Right ventricle myocardium superior (tissue), 1 donor: ENCODE results near the gene CCDC157. TPM values are rescaled to one million over a fixed set of nuclear protein-coding genes. Genes with fewer than 3 reads are reported as not detected.

Experiments used
- ATAC-seq: fragments of 200-7000 bp; cut with Tn5 transposase; one replicate; pipeline ENCODE4 v1.9.1; 2020; ENCODE audit warnings: mild to moderate bottlenecking; ENCODE audit not compliant: poor library complexity
- DNase-seq: peaks from one replicate; pipeline ENCODE4 v3.0.0-alpha.2; 2020
- intact Hi-C: fragments of 100-400 bp; cut with DNase I; formaldehyde crosslinking; loops from one replicate; pipeline ENCODE4 v1.11.2; 2022
- total RNA-seq: library from RNA; stranded (reverse); fragmentation: NEBNext Ultra II Directional; extraction: Animal tissue kit (Norgen Biotek cat#: 25700); gene quantifications from one replicate; pipeline ENCODE4 v1.2.1, GENCODE V29; 2021
- donor health status: DM: no; HTN: yes; CAD: no; lungs with severe emphysema.

The CCDC157 gene
- total RNA-seq, 1 donor from 2014 or later, result 0.51 TPM

- intact Hi-C loops, result no loop called here
- no peak for DNase-seq
- ATAC-seq, result no peak
Measured at GRCh38 chr22:30344447-30345200, 12.2 kb upstream of the CCDC157 start.

- ATAC-seq (no peak), DNase-seq (no peak)
- intact Hi-C loops, result no loop called here
Measured at GRCh38 chr22:30347255-30347892, 9.4 kb upstream of the CCDC157 start.

DNA sequence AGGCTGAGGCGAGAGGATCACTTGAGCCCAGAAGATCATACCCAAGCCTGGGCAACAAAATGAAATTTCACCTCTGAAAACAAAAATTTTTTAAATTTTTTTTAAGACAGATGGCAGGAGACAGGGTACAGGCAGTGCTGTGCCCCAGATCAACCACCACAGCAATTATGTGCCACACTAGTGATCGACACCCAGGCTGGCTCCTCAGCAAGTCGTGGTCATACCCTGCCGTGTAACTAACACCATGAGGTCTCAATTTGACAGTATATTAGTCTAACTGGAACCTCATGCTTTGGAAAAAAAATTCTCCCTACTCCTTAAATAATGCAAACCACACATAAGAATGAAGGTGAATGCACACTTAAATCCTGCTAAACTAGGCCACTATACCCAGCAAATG is 8.4 kb upstream of the CCDC157 start:
- ATAC-seq, result no peak
- no peak for DNase-seq

DNA sequence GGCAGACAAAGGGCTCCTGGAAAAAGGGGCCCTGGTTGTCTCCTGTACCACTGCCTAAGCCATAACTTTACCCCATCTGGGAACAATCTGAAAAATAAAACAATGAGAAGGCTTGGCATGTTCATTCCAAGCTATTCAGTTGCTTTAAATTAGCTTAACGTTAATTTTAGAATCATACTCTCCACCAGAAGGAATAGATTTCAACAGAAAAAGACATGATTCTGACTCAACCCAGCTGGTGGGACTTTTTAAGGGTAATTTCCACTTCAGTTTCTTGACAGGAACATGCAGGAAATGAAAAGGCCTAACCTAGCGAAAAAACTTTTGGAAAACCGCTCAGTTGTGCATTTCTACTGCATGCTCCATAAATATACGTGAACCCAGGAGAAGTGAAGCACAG is 8.0 kb upstream of the CCDC157 start:
- ATAC-seq (no peak), DNase-seq (no peak)
- intact Hi-C loops, result no loop called here

More for the DNA sequence above, 8.4 kb upstream of the CCDC157 start:
- intact Hi-C loops, result no loop called here

GRCh38 chr22:30351226-30351625 is 5.6 kb upstream of the CCDC157 start:
- intact Hi-C loops, result no loop called here
- ATAC-seq (no peak), DNase-seq (no peak)

- ATAC-seq, result no peak
- intact Hi-C loops, result no loop called here
- no peak for DNase-seq
Measured at GRCh38 chr22:30354644-30355043, 2.2 kb upstream of the CCDC157 start.

DNA sequence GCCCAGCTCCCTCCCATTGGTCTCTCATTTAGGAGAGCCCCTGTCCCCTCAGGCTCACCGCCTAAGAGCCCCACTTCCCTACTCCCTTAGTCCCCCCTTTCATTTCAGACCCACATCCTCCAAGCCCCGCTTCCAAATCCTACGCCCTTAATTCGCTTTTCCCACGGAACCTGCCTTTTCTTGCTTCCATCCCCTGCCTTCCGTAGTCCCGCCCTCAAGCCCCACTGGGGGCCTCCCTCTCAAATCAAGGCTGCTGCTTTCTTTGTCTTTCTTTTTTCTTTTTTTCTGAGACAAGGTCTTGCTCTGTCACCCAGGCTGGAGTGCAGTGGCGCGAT is 396 bp downstream of the CCDC157 start:
- intact Hi-C loops, result no loop called here
- DNase-seq (no peak), ATAC-seq (peak; percentile 2)

DNA sequence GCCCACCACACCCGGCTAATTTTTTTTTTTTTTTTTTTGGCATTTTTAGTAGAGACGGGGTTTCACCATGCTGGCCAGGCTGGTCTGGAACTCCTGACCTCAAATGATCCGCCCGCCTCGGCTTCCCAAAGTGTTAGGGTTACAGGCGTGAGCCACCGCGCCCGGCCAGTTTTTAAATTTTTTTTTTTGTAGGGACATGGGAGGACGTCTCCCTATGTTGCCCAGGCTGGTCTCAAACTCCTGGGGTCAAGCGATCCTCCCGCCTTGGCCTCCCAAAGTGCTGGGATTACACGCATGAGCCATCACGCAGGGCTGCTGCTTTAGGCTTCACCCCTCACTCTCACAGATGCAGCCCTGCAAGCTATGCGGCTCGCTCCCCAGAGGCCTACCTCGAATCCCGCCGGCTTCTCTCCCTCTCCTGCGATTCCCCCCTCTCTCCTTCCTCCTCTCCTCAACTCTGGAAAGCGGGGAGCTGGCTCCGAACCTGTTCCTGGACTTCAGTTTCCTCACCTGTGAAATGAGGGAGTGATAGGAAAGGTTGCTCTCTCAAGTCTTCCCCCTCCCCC is 926 bp downstream of the CCDC157 start:
- ATAC-seq, result no peak
- DNase-seq, result no peak
- intact Hi-C loops, result no loop called here

DNA sequence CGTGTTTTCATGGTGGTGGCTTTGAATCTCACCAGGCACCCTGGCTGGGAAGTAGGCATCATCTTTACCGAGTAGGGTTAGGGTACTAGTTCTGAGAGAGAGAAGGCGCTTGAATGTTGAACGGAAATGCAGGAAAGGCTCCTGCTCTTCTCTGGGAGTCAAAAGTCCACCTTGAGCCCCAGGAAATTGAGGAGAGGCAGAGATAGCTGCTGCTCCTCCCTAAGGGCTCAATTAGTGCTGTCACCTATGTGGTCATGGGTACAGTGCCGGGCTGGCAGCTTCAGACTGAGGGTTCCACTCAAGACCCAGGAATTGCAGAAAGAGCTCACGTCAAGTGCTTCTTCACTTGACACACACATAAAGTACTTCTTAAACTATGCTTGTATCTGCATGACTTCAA is 1.7 kb downstream of the CCDC157 start:
- no peak for ATAC-seq
- intact Hi-C loops, result no loop called here
- DNase-seq, result no peak

- intact Hi-C loops, result no loop called here
- ATAC-seq (no peak), DNase-seq (no peak)
Measured at GRCh38 chr22:30361916-30362650, 5.3 kb downstream of the CCDC157 start.

DNA sequence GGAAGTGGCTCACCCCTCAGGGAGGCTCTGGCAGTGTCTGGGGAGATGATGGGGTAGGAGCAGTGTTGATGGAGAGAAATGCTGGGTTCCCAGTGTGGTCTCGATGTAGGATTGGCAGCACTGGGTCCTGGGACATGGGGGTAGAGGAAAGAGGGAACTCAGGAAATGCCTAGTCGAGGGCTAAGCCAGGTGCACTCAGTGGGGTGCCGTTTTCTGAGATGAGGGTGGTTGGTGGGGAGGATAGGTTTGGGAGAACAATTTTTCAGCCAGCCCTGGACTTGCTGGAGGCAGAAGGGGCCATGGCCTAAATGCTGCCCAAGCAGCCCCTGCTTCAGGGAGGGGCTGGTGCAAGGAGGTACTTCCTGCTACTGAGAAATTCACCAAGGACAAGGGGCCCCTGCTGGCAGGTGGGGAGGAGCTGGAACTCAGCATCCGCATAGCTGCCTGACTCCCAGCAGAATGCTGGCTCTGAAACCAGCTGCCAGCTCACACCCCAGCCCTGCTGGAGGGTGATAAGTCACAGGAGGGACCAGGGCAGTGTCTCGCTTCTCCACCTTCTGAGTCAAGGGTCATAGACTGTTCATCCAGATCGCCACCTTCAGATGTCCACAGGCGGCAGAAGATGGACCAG is 6.0 kb downstream of the CCDC157 start:
- intact Hi-C loops, result no loop called here
- no peak for ATAC-seq
- DNase-seq, result no peak

- intact Hi-C loops, result no loop called here
- ATAC-seq, result no peak
- DNase-seq, result no peak
Measured at GRCh38 chr22:30365891-30366290, 9.1 kb downstream of the CCDC157 start.

- ATAC-seq (no peak), DNase-seq (no peak)
- intact Hi-C loops, result no loop called here
Measured at GRCh38 chr22:30368420-30368819, 11.6 kb downstream of the CCDC157 start.

- no peak for DNase-seq
- intact Hi-C loops, result no loop called here
- no peak for ATAC-seq
Measured at GRCh38 chr22:30370641-30371230, 13.9 kb downstream of the CCDC157 start.

DNA sequence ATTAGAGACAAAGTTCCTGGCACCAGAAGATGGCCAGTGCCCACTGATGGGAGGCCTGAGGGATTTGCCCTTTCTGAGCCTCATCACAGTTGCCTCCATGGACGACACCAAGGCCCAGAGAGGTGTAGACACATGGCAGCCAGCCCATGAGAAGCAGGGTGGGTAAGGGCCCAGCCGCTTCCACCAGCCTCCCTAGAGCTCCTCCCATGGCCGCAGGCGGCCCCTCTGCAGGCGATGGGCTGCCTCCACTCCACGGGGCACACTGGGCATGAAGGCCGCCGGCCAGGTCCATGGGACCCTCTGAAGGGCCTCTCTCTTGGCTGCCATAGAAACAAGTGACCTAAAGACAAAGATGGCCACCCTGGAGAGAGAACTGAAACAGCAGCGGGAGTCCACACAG is 14.5 kb downstream of the CCDC157 start:
- ATAC-seq, result no peak
- intact Hi-C loops, result no loop called here
- no peak for DNase-seq

DNA sequence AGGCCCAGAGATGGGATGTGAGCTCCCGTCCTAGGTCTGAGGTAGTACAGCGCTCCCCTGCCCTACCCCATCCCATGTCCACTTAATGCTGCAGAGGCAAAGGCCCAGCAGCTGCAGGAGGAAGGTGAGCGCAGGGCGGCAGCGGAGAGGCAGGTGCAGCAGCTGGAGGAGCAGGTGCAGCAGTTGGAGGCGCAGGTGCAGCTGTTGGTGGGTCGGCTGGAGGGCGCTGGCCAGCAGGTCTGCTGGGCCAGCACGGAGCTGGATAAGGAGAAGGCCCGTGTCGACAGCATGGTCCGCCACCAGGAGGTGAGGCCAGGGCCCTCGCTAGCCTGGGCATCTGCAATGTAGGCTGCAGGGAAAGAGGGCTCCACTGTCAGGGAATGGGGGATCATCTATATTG is 15.2 kb downstream of the CCDC157 start:
- DNase-seq, result no peak
- ATAC-seq, result no peak
- intact Hi-C loops, result no loop called here

- DNase-seq, result no peak
- intact Hi-C loops, result no loop called here
- peak; percentile 23 for ATAC-seq
Measured at GRCh38 chr22:30372915-30373314, 16.1 kb downstream of the CCDC157 start.

- intact Hi-C loops, result no loop called here
- ATAC-seq, result no peak
- DNase-seq, result no peak
Measured at GRCh38 chr22:30373331-30374325, 16.8 kb downstream of the CCDC157 start.
